Endothelial cell of umbilical vein (primary cell): ENCODE data around the gene TH. TPM values are rescaled to one million over a fixed set of nuclear protein-coding genes. Genes with fewer than 3 reads are reported as not detected.
"Not testable (repeated sequence)": the region's sequence is repeated elsewhere in the genome, so short reads cannot be mapped to it uniquely, and the experiment has no call there.

Source experiments
- BruUV-seq: library from RNA; stranded (reverse); fragments of 400-500 nt; replicated peaks from 2 replicates; lab custom pipeline; 2021; lab: Mats Ljungman, UMichigan
- CTCF ChIA-PET: fragments of 300-600, 350-600 bp; sonication (Branson Sonifier 250); formaldehyde crosslinking; loops from one replicate; lab custom pipeline; 2021; ENCODE audit warnings: antibody characterized with exemption, inconsistent platforms; lab: Charles Lee
- POLR2A ChIA-PET: fragments of 300-600, 350-600 bp; sonication (Branson Sonifier 250); formaldehyde crosslinking; loops from one replicate; lab custom pipeline; 2021; ENCODE audit warnings: antibody characterized with exemption, inconsistent platforms; lab: Charles Lee
- DNase-seq: peaks from one replicate; pipeline ENCODE4 v3.0.0-alpha.2; 2011; ENCODE audit warnings: low read depth, low spot score
- FAIRE-seq: peaks from 2 replicates; lab custom pipeline; 2011; peaks lifted over from hg19 to GRCh38; lab: Jason Lieb, UNC
- H2AFZ ChIP-seq: 2 replicates; pipeline ENCODE4 v1.6.0; 2012; ENCODE audit warnings: low read depth, low read length, control low read depth, inconsistent platforms
- H3K27ac ChIP-seq: 2 replicates; pipeline ENCODE4 v1.5.1; 2011; ENCODE audit warnings: low read depth, mild to moderate bottlenecking, control low read depth, low read length, moderate library complexity; ENCODE audit not compliant: insufficient read depth
- H3K27me3 ChIP-seq, 2 experiments: 2 replicates each; pipeline versions ENCODE4 v1.6.0 to v1.6.1; 2011; ENCODE audit warnings: low read length in 2 of 2, mixed read lengths in 1 of 2; ENCODE audit not compliant: control insufficient read depth in 2 of 2, insufficient read depth in 2 of 2
- H3K36me3 ChIP-seq, 2 experiments: 2 replicates in 1 of 2; 3 replicates in 1 of 2; pipeline ENCODE4 v1.5.1; 2011; ENCODE audit warnings: low read length in 2 of 2, mild to moderate bottlenecking in 1 of 2, moderate library complexity in 1 of 2; ENCODE audit not compliant: control insufficient read depth in 2 of 2, insufficient read depth in 2 of 2; ENCODE audit errors: extremely low read depth in 1 of 2
- H3K4me1 ChIP-seq: 3 replicates; pipeline ENCODE4 v1.5.1; 2011; ENCODE audit warnings: mild to moderate bottlenecking, low read length; ENCODE audit not compliant: control insufficient read depth, insufficient read depth; ENCODE audit errors: extremely low read depth
- H3K4me2 ChIP-seq: 2 replicates; pipeline ENCODE4 v1.6.1; 2011; ENCODE audit warnings: low read length, control low read depth, mixed read lengths; ENCODE audit not compliant: insufficient read depth
- H3K4me3 ChIP-seq, 3 experiments: fragments of 200-600 bp in 1 of 3; sonication (generic), shearing (Covaris generic) in 1 of 3; replicated peaks in 1 of 3; 2 replicates each; pipeline ENCODE4 v1.5.1; 2011 to 2016; ENCODE audit warnings: control low read depth in 3 of 3, low read length in 3 of 3, mild to moderate bottlenecking in 2 of 3, inconsistent platforms in 1 of 3, low read depth in 1 of 3, moderate library complexity in 1 of 3; ENCODE audit not compliant: insufficient read depth in 1 of 3
- H3K79me2 ChIP-seq: 2 replicates; pipeline ENCODE4 v1.6.0; 2012; ENCODE audit warnings: low read length, inconsistent platforms; ENCODE audit not compliant: control insufficient read depth, insufficient read depth
- H3K9ac ChIP-seq: replicated peaks from 2 replicates; pipeline ENCODE3; 2011; ENCODE audit warnings: low read length, control low read depth; ENCODE audit not compliant: insufficient read depth; ENCODE audit errors: extremely low read depth
- H3K9me1 ChIP-seq: replicated peaks from 3 replicates; pipeline ENCODE4 v1.6.0; 2011; ENCODE audit warnings: mild to moderate bottlenecking, low read length; ENCODE audit not compliant: control insufficient read depth, insufficient read depth; ENCODE audit errors: extremely low read depth
- H3K9me3 ChIP-seq: replicated peaks from 2 replicates; pipeline ENCODE4 v1.5.1; 2012; ENCODE audit warnings: low read length, inconsistent platforms; ENCODE audit not compliant: control insufficient read depth, insufficient read depth
- H4K20me1 ChIP-seq: replicated peaks from 2 replicates; pipeline ENCODE3; 2011; ENCODE audit warnings: mild to moderate bottlenecking, low read length; ENCODE audit not compliant: control insufficient read depth, insufficient read depth; ENCODE audit errors: extremely low read depth
- CTCF ChIP-seq, 2 donors: IDR thresholded peaks; 1 replicate in 1 of 2; 2 replicates in 1 of 2; pipeline ENCODE4 v1.5.1; 2011; ENCODE audit warnings: low read length in 2 of 2, mild to moderate bottlenecking in 2 of 2, moderate library complexity in 2 of 2, control low read depth in 1 of 2, inconsistent platforms in 1 of 2, low read depth in 1 of 2; ENCODE audit not compliant: insufficient read depth in 1 of 2; ENCODE audit errors: extremely low read depth in 1 of 2
- EZH2 ChIP-seq: IDR thresholded peaks from 2 replicates; pipeline ENCODE4 v1.6.1; 2012; ENCODE audit warnings: borderline replicate concordance, low read depth, mild to moderate bottlenecking, moderate library complexity, low read length, inconsistent platforms; ENCODE audit not compliant: severe bottlenecking
- FOS ChIP-seq: IDR thresholded peaks from 2 replicates; pipeline ENCODE4 v1.6.1; 2011; ENCODE audit warnings: mild to moderate bottlenecking, low read length, moderate library complexity, borderline replicate concordance; ENCODE audit not compliant: insufficient read depth
- GATA2 ChIP-seq: IDR thresholded peaks from 2 replicates; pipeline ENCODE4 v1.7.0; 2011; ENCODE audit warnings: low read depth, mild to moderate bottlenecking, moderate library complexity, mixed read lengths, low read length; ENCODE audit not compliant: insufficient read length, insufficient read depth
- JUN ChIP-seq: IDR thresholded peaks from 2 replicates; pipeline ENCODE4 v1.6.1; 2011; ENCODE audit warnings: borderline replicate concordance, low read depth; ENCODE audit not compliant: insufficient read length, insufficient read depth
- MYC ChIP-seq: IDR thresholded peaks from one replicate; pipeline ENCODE4 v1.6.1; 2011; ENCODE audit warnings: mild to moderate bottlenecking, low read depth, low read length
- POLR2A ChIP-seq: IDR thresholded peaks from 2 replicates; pipeline ENCODE4 v1.6.1; 2012; ENCODE audit warnings: low read depth, mild to moderate bottlenecking, control low read depth, low read length
- POLR2AphosphoS5 ChIP-seq: IDR thresholded peaks from 2 replicates; pipeline ENCODE4 v1.6.1; 2012; ENCODE audit warnings: low read depth, mild to moderate bottlenecking, control low read depth, low read length, moderate library complexity; ENCODE audit not compliant: insufficient read depth
- dilution Hi-C: fragments of 300-500 bp; cut with MboI; formaldehyde crosslinking; loops from one replicate; pipeline ENCODE4 v1.15.0; 2019; ENCODE audit warnings: low sequenced_read_pairs; ENCODE audit not compliant: extremely low pct_ligation_motif_present
- intact Hi-C: fragments of 100-400 bp; cut with micrococcal nuclease; formaldehyde crosslinking; loops from one replicate; pipeline ENCODE4 v1.10.0; 2022
- polyA plus RNA-seq, 4 experiments: library from polyadenylated mRNA; depleted of rRNA in 3 of 4; stranded (reverse) in 3 of 4; unstranded in 1 of 4; fragments of >200 nt; gene quantifications; 2 replicates each; pipeline versions ENCODE4 v1.2.1 to v1.2.3, GENCODE V29; 2011 to 2012; ENCODE audit warnings: missing spikeins in 1 of 4
- total RNA-seq: library from RNA; stranded (reverse); gene quantifications from 2 replicates; pipeline ENCODE4 v1.2.3, GENCODE V29; 2021
- TF ChIP-seq, protein P1 (sequence below): IDR thresholded peaks from 2 replicates; pipeline ENCODE4 v1.6.1; 2011; ENCODE audit not compliant: insufficient read depth, insufficient read length

Gene TH
- total and polyA plus RNA-seq, 2 donors (not counting 3 experiments of a cell fraction or from before 2014, with no cell fraction given) = not detected

- intact Hi-C loops, H3K27ac ChIP-seq, H2AFZ ChIP-seq, H3K4me3 ChIP-seq, H4K20me1 ChIP-seq, FAIRE-seq, BruUV-seq, DNase-seq, H3K79me2 ChIP-seq, H3K4me1 ChIP-seq, H3K36me3 ChIP-seq, H3K27me3 ChIP-seq, H3K9me1 ChIP-seq, H3K9me3 ChIP-seq, H3K9ac ChIP-seq, dilution Hi-C loops, H3K4me2 ChIP-seq: not testable (repeated sequence)
- POLR2A ChIA-PET = interaction anchor here (0.5 kb wide), 1 partner anchor 291 kb away, joined by 4 read pairs; no protein-coding TSS in a partner anchor
- CTCF ChIA-PET = interaction anchor here (0.7 kb wide), 1 partner anchor 27 kb away, joined by 3 read pairs; no protein-coding TSS in a partner anchor
These were observed 6.6 kb upstream of the TH start for GRCh38 chr11:2178055-2178773.

DNA sequence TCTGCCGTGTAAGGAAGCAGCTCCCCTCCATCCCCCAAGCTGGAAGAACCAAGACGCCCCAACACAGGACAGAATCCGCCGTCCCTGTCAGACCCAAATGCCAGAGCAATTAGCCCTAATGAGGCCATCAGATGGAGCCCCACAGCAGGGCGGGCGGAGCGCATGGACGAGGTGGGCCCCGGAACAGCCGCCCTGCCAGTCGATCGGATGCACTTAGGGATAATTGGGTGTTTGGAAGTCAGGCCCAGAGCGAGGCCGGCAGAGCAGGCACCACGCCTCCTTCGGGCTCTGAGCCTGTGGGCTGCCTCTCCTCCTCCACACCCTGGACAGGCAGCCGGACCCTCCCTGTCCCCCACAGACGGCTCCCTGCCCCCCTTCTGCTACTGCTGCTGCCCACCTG, 5.5 kb upstream of the TH start:
- intact Hi-C loops (no loop called here), dilution Hi-C loops (no loop called here)
- Histone ChIP-seq H3K27me3 (no peaks in the 10 kb centered on the region), H3K4me3 (no peak overlapping the region), H3K4me2 (no peak overlapping the region), H3K4me1 (no peaks in the 10 kb centered on the region), H4K20me1 (no peaks in the 10 kb centered on the region), H3K36me3 (no peaks in the 10 kb centered on the region), H3K79me2 (no peaks in the 10 kb centered on the region), H3K9me1 (no peaks in the 10 kb centered on the region), H3K9ac (no peak overlapping the region), H3K27ac (no peak overlapping the region), H3K9me3 (no peaks in the 10 kb centered on the region), H2AFZ (no peak overlapping the region)
- POLR2A ChIA-PET = no interaction called here
- no TSS peak for BruUV-seq
- TF ChIP-seq POLR2A = no peak
- no peak for TF ChIP-seq GATA2
- TF ChIP-seq, protein P1, sequence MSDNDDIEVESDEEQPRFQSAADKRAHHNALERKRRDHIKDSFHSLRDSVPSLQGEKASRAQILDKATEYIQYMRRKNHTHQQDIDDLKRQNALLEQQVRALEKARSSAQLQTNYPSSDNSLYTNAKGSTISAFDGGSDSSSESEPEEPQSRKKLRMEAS = no peak
- no peak for TF ChIP-seq MYC
- TF ChIP-seq FOS = no peak
- TF ChIP-seq JUN = no peak
- TF ChIP-seq EZH2 = no peak
- TF ChIP-seq POLR2AphosphoS5 = no peak
- no peak for TF ChIP-seq CTCF (IDR thresholded peaks at IDR 0.05; ENCODE audit: extremely low read depth in 1 of 2, insufficient read depth in 1 of 2, low read depth in 1 of 2, low read length in 2 of 2)
- CTCF ChIA-PET = no interaction called here
- DNase-seq (no peak), FAIRE-seq (no peak)
